ENCODE results near the gene C16orf95.
"Not testable (repeated sequence)": the region's sequence is repeated elsewhere in the genome, so short reads cannot be mapped to it uniquely, and the experiment has no call there.

C16orf95 gene

DNA sequence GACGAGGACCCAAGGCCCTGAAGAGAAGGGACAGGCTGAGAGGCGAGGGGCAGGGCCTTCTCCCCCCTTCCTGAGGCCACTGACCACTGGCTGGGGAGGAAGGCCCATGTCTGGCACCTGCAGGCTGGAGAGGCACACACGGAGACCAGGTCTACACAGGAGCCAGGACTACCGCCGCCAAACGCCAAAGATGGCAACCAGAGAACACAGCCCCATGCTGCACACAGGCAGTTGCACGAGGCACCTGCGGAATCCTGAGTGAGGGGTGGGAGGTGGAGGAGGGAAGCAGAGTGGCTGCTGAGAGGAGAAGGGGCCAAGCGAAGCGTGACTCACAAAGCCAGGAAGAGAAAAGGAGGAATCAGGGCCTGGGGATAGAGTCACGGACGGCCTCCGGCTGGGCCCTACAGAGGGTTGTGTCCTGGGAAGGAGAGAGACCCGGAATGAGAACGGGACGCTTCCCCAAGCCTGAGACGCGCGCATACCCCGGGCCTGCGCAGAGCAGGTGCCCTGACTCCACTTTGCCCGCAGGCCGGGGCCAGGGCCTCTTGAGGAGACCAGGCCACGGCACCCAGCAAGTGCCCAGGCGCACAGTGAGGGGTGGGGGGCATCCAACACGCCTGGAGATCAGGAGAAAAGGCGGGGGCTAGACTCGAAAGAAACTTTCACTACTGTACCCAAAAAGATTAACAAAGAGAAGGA lies 28.7 kb upstream of the C16orf95 start:
- DNase-seq = no peak

GRCh38 chr16:87344931-87345631 lies 27.9 kb upstream of the C16orf95 start:
- no peak for DNase-seq

- no peak for DNase-seq
Measured at GRCh38 chr16:87344165-87344930, 27.2 kb upstream of the C16orf95 start.

DNA sequence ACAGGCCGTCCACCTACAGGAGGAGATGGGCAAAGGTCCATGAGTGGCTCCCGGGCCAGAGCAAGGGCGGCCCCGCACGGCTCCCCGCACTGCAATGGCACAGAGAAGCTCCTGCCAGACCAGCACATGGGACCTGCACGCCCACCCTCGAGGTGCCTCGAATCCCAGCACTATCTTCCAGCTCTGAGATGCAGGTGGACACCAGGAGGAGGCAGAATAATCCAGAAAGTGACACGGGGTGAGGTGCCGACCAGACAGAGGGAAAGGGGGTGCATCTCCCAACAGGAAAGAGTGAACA lies 26.5 kb upstream of the C16orf95 start:
- no peak for DNase-seq

DNA sequence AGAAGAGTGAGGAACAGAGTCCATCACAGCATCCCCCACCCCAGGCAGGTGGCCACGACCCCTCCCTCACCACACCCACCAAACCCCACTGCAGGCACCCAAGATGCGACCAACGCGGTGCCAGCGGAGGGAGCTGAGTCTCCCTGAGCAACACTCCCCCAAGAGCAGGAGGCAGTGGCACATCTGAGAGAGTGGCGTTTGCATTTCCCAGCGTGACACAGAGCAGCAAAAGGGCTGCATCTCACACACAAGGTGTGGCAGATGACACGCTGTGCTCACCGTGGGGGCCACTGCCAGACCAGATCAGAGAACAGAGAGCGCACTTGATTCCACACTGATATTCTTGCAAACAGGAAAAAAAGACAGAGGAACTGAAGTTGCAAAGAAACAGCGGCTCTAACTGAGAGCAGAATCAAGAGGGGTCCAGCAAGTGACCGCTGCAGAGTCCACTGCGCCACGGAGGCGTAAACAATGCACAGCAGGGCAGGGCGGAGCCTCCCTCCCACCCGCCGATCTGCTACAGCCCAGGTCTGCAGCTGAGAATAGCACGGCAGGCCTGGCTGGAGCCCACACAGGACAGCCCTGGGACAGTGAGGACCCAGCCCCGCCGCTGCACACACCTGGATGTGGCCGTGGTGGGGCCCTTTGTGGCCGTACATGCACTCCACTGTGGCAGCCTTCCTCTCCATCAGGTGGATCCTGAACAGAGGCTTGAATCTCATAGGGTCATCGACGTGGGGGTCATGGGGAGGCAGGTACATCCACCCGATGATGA lies 26.0 kb upstream of the C16orf95 start:
- no peak for DNase-seq

DNA sequence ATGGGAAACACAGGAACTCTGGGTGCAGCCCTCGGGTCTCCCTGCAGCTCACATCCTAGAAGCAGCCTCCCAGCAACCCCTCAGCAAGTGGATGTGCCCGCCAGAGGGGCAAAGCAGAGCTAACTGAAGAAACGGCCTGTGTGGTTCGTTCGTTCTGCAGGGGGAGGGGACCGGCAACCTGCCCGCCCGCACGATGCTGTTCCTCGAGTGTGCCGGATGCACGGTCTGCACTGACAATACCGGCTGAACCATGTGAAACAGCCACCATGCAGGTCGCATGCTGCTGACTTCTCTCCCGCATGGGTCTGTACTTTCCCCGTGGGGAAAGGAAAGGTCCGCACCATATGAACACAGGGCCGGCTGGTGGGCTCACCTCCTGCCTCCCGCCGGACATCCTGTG lies 25.3 kb upstream of the C16orf95 start:
- no peak for DNase-seq

DNA sequence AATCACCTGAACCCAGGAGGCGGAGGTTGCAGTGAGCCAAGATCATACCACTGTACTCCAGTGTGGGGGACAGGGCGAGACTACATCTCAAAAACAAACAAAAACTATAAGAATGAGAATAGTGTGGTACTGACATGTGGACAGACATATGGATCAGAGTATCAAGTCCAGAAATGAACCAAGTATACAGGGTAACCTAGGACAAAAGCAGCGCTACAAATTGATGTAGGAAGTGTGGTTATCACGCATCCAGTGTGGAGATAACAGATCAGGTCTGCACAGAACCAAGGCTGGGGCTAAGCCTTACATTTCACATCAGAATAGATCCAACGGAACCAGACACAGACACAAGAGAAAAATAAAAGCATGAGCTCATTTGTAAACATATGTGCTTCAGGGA lies 23.0 kb upstream of the C16orf95 start:
- no peak for DNase-seq

GRCh38 chr16:87339724-87340105 lies 22.5 kb upstream of the C16orf95 start:
- not testable (repeated sequence) for DNase-seq

DNA sequence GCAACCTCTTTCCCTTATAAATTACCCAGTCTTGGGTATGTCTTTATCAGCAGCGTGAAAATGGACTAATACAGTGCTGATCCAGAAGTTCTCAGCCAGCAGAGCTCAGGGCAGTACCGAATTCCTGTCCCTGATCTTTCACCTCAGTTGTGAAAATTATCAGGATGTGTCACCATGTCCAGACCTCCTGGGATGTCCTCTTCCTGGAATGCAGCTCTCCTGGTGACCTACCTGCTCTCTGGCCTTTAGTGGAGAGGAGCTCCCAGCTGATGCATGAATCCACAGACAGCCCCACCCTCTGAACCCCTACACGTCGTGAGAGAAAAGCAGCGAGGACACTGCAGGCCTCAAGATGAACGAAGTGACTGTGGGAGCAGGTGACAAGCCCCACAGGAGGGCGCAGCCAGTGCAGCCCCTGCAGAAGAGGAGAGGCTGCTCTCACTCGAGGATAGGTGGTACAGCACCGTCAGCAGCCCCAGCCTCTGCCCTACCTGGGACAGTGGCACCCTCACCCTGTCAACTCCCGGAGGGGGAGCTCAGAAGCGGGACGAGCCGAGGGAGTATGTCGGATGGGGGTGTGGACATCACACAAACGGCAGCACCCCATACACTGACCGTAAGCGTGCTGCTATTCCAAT lies 22.0 kb upstream of the C16orf95 start:
- no peak for DNase-seq

DNA sequence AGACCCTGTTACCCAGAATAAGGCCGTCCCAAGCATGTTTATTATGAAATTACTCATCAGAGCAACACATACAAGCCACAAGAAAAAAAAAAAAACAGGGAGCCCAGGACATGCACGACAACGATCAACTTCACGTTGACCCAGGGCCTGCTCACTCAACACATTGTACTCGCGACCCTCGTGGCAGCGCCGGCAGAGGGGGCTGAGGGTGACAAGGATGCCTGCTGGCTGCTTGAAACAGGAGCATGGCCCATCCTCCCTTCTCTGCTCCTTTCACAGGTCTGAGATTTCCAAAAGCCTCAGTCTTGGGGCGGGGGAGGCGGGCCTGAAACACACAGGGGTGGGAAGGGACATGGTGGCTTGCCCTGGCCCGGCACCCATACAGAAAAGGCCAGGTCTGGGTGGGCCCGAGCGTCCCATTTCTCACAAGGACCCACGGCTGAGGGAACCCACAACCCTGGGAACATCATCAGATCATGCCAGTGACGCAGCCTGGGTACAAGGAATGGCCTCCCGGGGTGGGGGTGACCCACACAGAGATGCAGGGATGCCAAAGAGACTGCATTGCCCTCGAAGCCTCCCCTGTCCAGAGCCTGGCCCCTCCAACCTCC lies 21.1 kb upstream of the C16orf95 start:
- no peak for DNase-seq

- no peak for DNase-seq
Measured at GRCh38 chr16:87337262-87337771, 20.1 kb upstream of the C16orf95 start.

GRCh38 chr16:87336434-87337240 lies 19.4 kb upstream of the C16orf95 start:
- DNase-seq = no peak

DNA sequence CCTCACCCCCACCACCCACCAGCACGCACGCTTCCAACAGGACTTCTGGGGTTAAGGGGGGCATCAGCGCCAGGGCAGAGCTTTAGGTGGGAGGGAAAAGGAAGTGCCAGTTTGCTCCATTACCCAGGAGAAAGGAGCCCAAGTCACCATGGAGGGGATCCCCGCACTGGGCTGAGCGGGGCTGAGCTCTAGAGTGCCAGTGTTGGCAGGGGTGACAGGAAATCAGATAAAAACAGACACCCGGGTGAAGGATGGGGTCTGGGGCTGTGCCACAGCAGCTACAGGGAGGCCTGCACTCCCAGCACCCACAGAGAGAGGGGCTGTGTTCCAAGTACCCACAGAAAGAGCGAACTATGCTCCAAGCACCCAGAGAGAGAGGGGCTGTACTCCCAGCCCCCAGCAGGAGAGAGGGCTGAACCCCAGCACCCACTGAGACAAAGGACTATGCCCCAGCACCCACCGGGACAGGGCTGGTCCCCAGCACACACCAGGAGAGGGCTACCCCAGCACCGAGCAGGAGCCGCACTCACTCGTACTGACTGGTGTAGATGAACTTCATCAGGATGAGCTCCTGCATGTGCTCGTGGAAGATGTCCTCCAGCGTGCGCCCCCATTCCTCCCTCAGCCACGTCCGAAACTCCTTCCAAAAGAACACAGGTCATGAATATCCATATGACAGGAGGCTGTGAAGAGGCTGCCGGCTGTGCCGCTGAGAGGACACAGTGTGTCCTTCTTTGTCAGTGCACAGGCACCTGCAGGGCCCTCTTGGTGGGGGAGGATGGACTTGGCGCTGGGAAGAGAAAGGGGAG lies 18.6 kb upstream of the C16orf95 start:
- no peak for DNase-seq

DNA sequence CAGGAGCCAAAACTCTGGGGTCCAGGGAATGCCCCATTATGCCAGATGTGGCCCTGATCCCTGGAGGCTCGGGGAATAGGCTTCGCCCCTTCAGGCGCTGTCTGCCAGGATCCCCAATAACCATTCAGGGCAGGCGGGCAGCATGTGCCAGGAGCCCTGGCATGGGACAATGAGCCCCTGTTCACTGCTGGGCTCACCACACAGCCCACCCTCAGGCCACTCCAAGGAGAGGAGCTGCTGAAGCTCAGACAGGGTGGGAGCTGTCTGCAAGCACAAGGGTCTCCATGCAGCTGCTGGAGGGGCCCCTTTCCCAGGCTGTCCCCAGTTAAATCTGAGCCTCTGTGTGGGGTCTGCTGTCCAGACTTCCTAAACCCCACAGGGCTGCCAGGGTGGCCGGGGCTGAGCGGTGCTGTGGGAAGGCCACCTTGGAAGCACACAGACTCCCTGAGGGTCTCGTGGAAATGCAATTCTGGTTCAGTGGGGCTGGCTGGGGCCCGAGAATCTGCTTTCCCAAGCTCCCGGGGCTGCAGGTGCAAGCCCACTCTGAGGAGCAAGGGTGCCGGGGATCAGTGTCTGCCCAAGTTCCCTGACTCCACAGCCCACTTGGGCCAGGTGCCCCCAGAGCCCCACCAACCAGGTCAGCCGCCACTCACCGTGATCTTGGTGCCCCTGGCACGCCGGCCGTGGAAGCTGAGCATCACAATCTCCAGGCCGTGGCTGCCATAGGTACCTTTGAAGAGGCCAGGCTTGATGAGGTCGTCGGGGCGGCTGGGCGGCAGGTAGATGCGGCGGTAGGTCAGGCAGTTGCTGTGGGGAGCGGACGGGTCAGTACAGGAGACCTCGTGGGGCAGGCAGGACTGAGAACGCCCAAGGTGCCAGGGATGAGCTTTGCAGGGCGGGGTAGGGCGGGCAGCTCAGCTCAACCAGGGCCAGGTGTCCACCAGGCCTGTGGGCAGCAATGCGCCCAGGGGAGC lies 17.7 kb upstream of the C16orf95 start:
- DNase-seq = no peak

DNA sequence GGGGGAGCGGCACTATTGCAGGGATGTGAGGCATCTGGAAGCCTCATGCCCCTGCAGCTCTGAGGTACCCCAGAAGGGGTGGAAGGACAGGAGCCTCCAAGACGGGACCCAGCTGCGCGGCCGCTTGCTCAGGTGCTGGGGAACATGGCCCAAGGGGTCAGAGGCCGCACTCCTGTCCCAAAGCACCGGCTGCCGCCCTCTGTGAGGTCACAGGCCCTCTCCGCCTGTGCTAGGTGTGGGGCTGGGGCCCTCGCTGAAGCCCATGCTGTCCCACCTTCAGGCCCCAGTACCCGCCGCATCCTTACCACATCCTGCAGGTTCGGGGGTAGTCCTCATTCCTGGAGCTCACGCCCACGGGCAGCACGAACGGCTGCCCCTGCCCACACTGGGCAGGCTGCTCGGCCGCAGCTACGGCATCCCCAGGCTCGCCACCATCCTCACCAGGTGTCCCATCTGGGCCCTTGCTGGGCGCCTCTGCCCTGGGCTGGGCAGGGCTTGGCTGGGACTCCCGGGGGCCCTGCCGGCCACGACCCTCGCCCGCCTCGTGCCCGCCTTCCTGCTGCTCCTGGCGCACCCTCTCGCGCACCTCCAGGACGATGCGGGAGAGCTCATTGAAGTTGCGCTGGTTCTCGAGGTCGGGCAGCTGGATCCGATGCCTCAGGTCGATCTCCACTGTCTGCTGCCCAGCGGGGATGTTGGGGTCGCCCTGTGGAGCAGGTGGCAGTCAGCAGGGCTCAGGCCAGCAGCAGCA lies 16.6 kb upstream of the C16orf95 start:
- no peak for DNase-seq

GRCh38 chr16:87333101-87333500 lies 15.9 kb upstream of the C16orf95 start:
- DNase-seq = no peak

GRCh38 chr16:87332150-87332549 lies 15.0 kb upstream of the C16orf95 start:
- no peak for DNase-seq

- no peak for DNase-seq
Measured at GRCh38 chr16:87331241-87331801, 14.1 kb upstream of the C16orf95 start.

Measured in NCI-H187 (cell line).